Measurements from ENCODE around the gene SDHAF4.
A peak's percentile ranks its signal among the peaks of the same experiment; 100 is the strongest.
"Not testable (repeated sequence)": the region's sequence is repeated elsewhere in the genome, so short reads cannot be mapped to it uniquely, and the experiment has no call there.

Gene SDHAF4

GRCh38 chr6:70562401-70562800 is 4.3 kb upstream of the SDHAF4 start:
- not testable (repeated sequence) for H3K9me3 Mint-ChIP-seq, ATAC-seq, H3K27me3 Mint-ChIP-seq, H3K27ac Mint-ChIP-seq, H3K4me3 Mint-ChIP-seq, DNase-seq
- H3K4me1 Mint-ChIP-seq: peaks cover 22% of the 10 kb centered on the region

DNA sequence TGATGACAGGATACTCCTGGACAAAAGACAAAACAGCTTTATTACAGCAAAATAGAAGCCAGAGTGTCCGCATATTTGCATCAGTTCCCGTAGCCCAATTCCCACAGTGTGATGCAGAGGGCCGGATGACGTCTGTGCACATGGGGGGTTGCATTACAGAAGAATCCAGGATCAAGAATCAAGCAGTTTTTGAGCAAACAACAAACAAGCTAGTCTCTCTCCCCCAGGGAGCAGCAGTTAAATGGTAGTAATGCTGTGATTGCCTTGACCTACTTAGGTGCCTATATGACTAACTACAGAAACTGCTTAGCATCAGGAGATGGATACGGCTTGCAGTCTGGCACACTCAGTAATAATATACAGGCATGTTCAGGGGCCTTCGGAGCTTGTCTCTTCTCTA is 3.2 kb upstream of the SDHAF4 start:
- no peak for ATAC-seq
- H3K4me1 Mint-ChIP-seq: peaks cover 11% of the 10 kb centered on the region
- no peak overlapping the region for H3K27ac Mint-ChIP-seq
- no peak overlapping the region for H3K4me3 Mint-ChIP-seq
- no peak for DNase-seq
- no peaks in the 10 kb centered on the region for H3K9me3 Mint-ChIP-seq
- no peaks in the 10 kb centered on the region for H3K27me3 Mint-ChIP-seq

GRCh38 chr6:70574643-70575042 is 7.9 kb downstream of the SDHAF4 start:
- DNase-seq: no peak
- Mint-ChIP-seq H3K4me3 (no peak overlapping the region), H3K27me3 (no peaks in the 10 kb centered on the region), H3K9me3 (no peaks in the 10 kb centered on the region), H3K27ac (peak overlapping the region in 1 of 2 donors; percentile 76), H3K4me1 (no peaks in the 10 kb centered on the region)
- ATAC-seq: no peak

- H3K4me1 Mint-ChIP-seq: no peaks in the 10 kb centered on the region
- no peaks in the 10 kb centered on the region for H3K27me3 Mint-ChIP-seq
- H3K27ac Mint-ChIP-seq: no peak overlapping the region
These were observed 9.3 kb downstream of the SDHAF4 start for GRCh38 chr6:70575899-70576495.

DNA sequence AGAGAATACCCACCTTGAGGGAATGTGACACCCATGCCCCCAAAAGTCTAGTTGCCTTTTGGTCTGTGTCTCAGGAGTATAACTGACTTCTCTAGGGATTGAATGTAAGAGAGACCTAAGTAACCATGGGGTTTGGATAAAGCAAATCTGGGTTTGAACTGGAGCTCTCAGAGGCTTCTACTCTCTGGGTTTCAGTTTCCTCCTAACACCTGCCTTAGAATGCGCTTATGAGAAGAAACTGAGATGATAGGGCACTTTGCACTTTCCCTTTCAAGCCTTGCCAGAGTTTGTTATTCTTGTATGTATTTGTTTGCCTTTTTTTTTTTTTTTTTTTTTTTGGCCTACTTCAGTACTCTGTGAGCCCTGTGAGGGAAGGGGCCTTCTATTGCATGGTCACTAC is 19.4 kb downstream of the SDHAF4 start:
- Mint-ChIP-seq H3K27ac (no peak overlapping the region), H3K27me3 (no peaks in the 10 kb centered on the region), H3K4me1 (peaks cover 13% of the 10 kb centered on the region), H3K9me3 (no peaks in the 10 kb centered on the region), H3K4me3 (no peak overlapping the region)
- no peak for ATAC-seq
- DNase-seq: no peak

More at GRCh38 chr6:70575899-70576495, 9.3 kb downstream of the SDHAF4 start:
- no peaks in the 10 kb centered on the region for H3K9me3 Mint-ChIP-seq
- H3K4me3 Mint-ChIP-seq: no peak overlapping the region
- no peak for ATAC-seq
- no peak for DNase-seq

- H3K27me3 Mint-ChIP-seq: no peaks in the 10 kb centered on the region
- no peak overlapping the region for H3K4me3 Mint-ChIP-seq
- no peaks in the 10 kb centered on the region for H3K9me3 Mint-ChIP-seq
- no peak overlapping the region for H3K27ac Mint-ChIP-seq
- H3K4me1 Mint-ChIP-seq: peaks cover 13% of the 10 kb centered on the region
- DNase-seq (no peak), ATAC-seq (no peak)
These were observed 23.7 kb downstream of the SDHAF4 start for GRCh38 chr6:70590400-70590799.

DNA sequence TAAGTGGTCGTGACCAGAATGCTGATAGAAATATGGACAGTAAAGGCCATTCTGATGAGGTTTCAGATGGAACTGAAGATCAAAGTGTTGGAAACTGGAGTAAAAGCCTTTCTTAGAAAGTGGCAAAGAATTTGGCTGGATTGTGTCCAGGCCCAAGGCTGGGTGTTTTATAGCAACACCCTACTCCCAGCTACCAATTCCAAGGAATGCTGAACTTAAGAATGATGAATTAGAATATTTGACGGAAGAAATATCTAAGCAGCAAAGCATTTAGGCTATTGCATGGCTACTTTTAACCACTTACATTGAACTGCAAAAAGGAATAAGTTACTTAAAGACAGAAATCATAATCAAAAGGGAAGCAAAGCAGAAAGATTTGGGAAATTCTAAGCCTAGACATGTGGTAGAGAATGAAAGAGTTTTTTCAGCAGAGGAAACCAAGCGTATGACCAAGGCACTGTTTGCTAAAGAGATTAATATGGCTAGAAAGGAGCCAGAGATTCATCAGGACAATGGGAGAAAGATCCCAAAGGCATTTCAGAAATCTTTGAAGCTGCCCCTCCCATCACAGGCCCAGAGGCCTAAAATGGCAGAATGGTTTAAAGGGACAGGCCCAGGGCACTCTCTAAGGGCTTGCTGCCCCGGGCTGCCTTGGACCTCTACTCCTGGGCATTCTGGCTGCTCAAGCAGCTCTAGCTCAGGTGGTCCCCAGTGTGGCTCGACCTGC is 25.8 kb downstream of the SDHAF4 start:
- Mint-ChIP-seq H3K4me3 (no peak overlapping the region), H3K27me3 (no peaks in the 10 kb centered on the region), H3K4me1 (peaks cover 7% of the 10 kb centered on the region), H3K27ac (no peak overlapping the region), H3K9me3 (no peaks in the 10 kb centered on the region)
- peak; percentile 39 for ATAC-seq
- no peak for DNase-seq

- H3K4me3 Mint-ChIP-seq: no peak overlapping the region
- ATAC-seq (no peak), DNase-seq (no peak)
- H3K27me3 Mint-ChIP-seq: no peaks in the 10 kb centered on the region
- H3K27ac Mint-ChIP-seq: no peak overlapping the region
- H3K4me1 Mint-ChIP-seq: peaks cover 7% of the 10 kb centered on the region
- H3K9me3 Mint-ChIP-seq: no peaks in the 10 kb centered on the region
These were observed 26.4 kb downstream of the SDHAF4 start for GRCh38 chr6:70593118-70593486.

GRCh38 chr6:70599187-70599586 is 32.5 kb downstream of the SDHAF4 start:
- Mint-ChIP-seq H3K4me3 (no peak overlapping the region), H3K27me3 (no peaks in the 10 kb centered on the region), H3K27ac (peak overlapping the region in 1 of 2 donors; percentile 2), H3K4me1 (peaks cover 8% of the 10 kb centered on the region), H3K9me3 (peaks cover 6 to 10% of the 10 kb centered on the region in 2 donors)
- ATAC-seq (peak; percentile 92), DNase-seq (peak in 1 of 2 donors; percentile 14)

DNA sequence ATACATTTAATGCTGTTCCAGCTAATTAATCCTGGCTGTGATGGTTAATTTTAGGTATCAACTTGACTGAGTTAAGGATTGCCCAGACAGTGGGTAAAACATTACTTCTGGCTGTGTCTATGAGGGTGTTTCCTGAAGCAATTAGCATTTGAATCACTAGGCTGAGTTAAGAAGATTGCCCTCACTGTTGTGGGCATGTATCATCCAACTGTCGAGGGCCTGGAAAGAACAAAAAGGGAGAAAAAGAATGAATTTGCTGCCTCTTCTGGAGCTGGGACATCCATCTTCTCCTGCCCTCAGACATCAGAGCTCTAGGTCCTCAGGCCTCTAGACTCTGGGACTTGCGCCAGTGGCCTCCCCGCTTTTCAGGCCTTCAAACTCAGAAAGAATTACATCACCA is 34.3 kb downstream of the SDHAF4 start:
- H3K9me3 Mint-ChIP-seq: peaks cover 15 to 20% of the 10 kb centered on the region in 2 donors
- H3K27me3 Mint-ChIP-seq: no peaks in the 10 kb centered on the region
- H3K27ac Mint-ChIP-seq: peak overlapping the region in 1 of 2 donors; percentile 17
- no peak overlapping the region for H3K4me3 Mint-ChIP-seq
- H3K4me1 Mint-ChIP-seq: peaks cover 8% of the 10 kb centered on the region
- ATAC-seq (no peak), DNase-seq (no peak)

- H3K27ac Mint-ChIP-seq: no peak overlapping the region
These were observed 37.5 kb downstream of the SDHAF4 start for GRCh38 chr6:70604254-70604653.

DNA sequence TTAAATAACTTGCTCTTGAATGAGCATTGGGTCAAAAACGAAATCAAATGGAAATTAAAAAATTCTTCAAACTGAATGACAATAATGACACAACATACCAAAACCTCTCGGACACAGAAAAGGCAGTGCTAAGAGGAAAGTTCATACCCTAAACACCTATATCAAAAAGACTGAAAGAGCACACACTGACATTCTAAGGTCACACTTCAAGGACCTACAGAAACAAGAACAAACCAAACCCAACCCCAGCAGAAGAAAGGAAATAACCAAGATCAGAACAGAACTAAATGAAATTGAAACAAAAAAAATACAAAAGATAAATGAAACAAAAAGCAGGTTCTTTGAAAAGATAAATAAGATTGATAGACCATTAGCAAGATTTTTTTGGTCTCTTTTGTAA is 40.6 kb downstream of the SDHAF4 start:
- ATAC-seq, H3K27me3 Mint-ChIP-seq, DNase-seq: not testable (repeated sequence)
- peak overlapping the region in 1 of 2 donors; percentile 67 for H3K27ac Mint-ChIP-seq
- H3K9me3 Mint-ChIP-seq: peaks cover 17 to 28% of the 10 kb centered on the region in 2 donors
- H3K4me3 Mint-ChIP-seq: peak overlapping the region in 1 of 2 donors; percentile 29
- peaks cover 19% of the 10 kb centered on the region for H3K4me1 Mint-ChIP-seq

More at GRCh38 chr6:70604254-70604653, 37.5 kb downstream of the SDHAF4 start:
- no peaks in the 10 kb centered on the region for H3K27me3 Mint-ChIP-seq
- ATAC-seq: no peak
- H3K9me3 Mint-ChIP-seq: peaks cover 17 to 27% of the 10 kb centered on the region in 2 donors
- DNase-seq: no peak
- no peak overlapping the region for H3K4me3 Mint-ChIP-seq
- H3K4me1 Mint-ChIP-seq: peaks cover 21% of the 10 kb centered on the region

DNA sequence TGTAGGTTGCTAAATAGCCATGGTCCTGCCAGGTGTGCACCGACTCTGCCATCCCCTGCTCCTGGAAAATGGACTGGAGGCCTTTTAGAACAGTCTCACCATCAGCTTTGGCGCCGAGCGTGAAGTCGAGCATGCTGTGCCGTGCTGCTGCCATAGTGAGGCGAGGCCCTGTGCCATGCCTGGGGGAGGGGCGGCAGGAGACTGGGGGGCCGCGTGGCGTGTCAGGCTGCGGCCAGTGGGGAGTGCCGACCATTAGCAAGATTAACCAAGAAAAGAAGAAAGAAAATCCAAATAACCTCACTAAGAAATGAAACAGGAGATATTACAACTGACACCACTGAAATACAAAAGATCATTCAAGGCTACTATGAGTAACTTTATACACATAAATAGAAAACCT is 42.5 kb downstream of the SDHAF4 start:
- H3K27ac Mint-ChIP-seq, H3K27me3 Mint-ChIP-seq, H3K4me3 Mint-ChIP-seq, ATAC-seq, DNase-seq: not testable (repeated sequence)
- H3K9me3 Mint-ChIP-seq: peaks cover 11 to 18% of the 10 kb centered on the region in 2 donors
- H3K4me1 Mint-ChIP-seq: peaks cover 19% of the 10 kb centered on the region

GRCh38 chr6:70616728-70617260 is 50.1 kb downstream of the SDHAF4 start:
- Mint-ChIP-seq H3K27ac (no peak overlapping the region), H3K4me1 (no peaks in the 10 kb centered on the region), H3K4me3 (no peak overlapping the region)

GRCh38 chr6:70620746-70621145 is 54.0 kb downstream of the SDHAF4 start:
- ATAC-seq: no peak
- Mint-ChIP-seq H3K9me3 (no peaks in the 10 kb centered on the region), H3K27ac (no peak overlapping the region), H3K27me3 (no peaks in the 10 kb centered on the region), H3K4me3 (no peak overlapping the region), H3K4me1 (no peaks in the 10 kb centered on the region)
- DNase-seq: no peak

More at GRCh38 chr6:70616728-70617260, 50.1 kb downstream of the SDHAF4 start:
- DNase-seq: no peak
- Mint-ChIP-seq H3K9me3 (no peaks in the 10 kb centered on the region), H3K27me3 (no peaks in the 10 kb centered on the region)
- ATAC-seq: no peak

- DNase-seq (no peak), ATAC-seq (no peak)
- Mint-ChIP-seq H3K4me3 (no peak overlapping the region), H3K27me3 (no peaks in the 10 kb centered on the region), H3K9me3 (no peaks in the 10 kb centered on the region), H3K27ac (no peak overlapping the region), H3K4me1 (no peaks in the 10 kb centered on the region)
These were observed 55.7 kb downstream of the SDHAF4 start for GRCh38 chr6:70622461-70622860.

Data from stimulated activated naive CD8-positive, alpha-beta T cell treated with anti-CD3 and anti-CD28 coated beads, Interleukin-15, amount 100 ng/mL, for 72 hours (primary cell).